CD4-positive, alpha-beta memory T cell (primary cell): ENCODE measurements around the gene LRP1B. TPM values are rescaled to one million over a fixed set of nuclear protein-coding genes. Genes with fewer than 3 reads are reported as not detected.

Experiments
- CTCF ChIA-PET: fragments of 350-600 bp; sonication (Branson Sonifier 250); formaldehyde crosslinking; loops from one replicate; lab custom pipeline; 2021; ENCODE audit warnings: inconsistent platforms; ENCODE audit not compliant: partially characterized antibody; lab: Charles Lee
- POLR2A ChIA-PET: fragments of 350-600 bp; sonication (Branson Sonifier 250); formaldehyde crosslinking; loops from one replicate; lab custom pipeline; 2021; ENCODE audit not compliant: partially characterized antibody; lab: Charles Lee
- DNase-seq, 5 donors: peaks; one replicate each; pipeline versions ENCODE4 v3.0.0 to v3.0.0-alpha.2; 2020 to 2022; ENCODE audit warnings: mixed read lengths in 1 of 5
- H3K27ac ChIP-seq: one replicate; pipeline ENCODE4 v1.7.0; 2013; ENCODE audit warnings: low read depth, low read length
- H3K27me3 ChIP-seq: 2 replicates; pipeline ENCODE4 v1.7.0; 2013; ENCODE audit warnings: mild to moderate bottlenecking, low read length, moderate library complexity; ENCODE audit not compliant: insufficient read depth
- H3K36me3 ChIP-seq: 2 replicates; pipeline ENCODE4 v1.7.0; 2013; ENCODE audit warnings: mild to moderate bottlenecking, low read length, moderate library complexity; ENCODE audit not compliant: insufficient read depth
- H3K4me1 ChIP-seq: 2 replicates; pipeline ENCODE4 v1.7.0; 2013; ENCODE audit warnings: mild to moderate bottlenecking, low read length, moderate library complexity; ENCODE audit not compliant: insufficient read depth
- H3K4me3 ChIP-seq, 2 donors: one replicate each; pipeline ENCODE4 v1.7.0; 2013; ENCODE audit warnings: low read length in 2 of 2, mild to moderate bottlenecking in 1 of 2
- H3K9me3 ChIP-seq, 2 donors: one replicate each; pipeline ENCODE4 v1.7.0; 2013; ENCODE audit warnings: low read length in 2 of 2, control low read depth in 1 of 2; ENCODE audit not compliant: control insufficient read depth in 1 of 2
- H3K27ac Mint-ChIP-seq, 7 donors: one replicate each; pipeline ENCODE4 v1.8.0; 2020 to 2021; ENCODE audit warnings: mixed read lengths in 7 of 7, mild to moderate bottlenecking in 6 of 7, inconsistent platforms in 3 of 7, moderate library complexity in 3 of 7
- H3K27me3 Mint-ChIP-seq, 2 donors: one replicate each; pipeline ENCODE4 v1.8.0; 2020 to 2021; ENCODE audit warnings: mixed read lengths in 2 of 2
- H3K36me3 Mint-ChIP-seq, 2 donors: one replicate each; pipeline ENCODE4 v1.8.0; 2020 to 2021; ENCODE audit warnings: mixed read lengths in 2 of 2, inconsistent platforms in 1 of 2, mild to moderate bottlenecking in 1 of 2
- H3K4me1 Mint-ChIP-seq, 4 donors: one replicate each; pipeline ENCODE4 v1.8.0; 2020 to 2021; ENCODE audit warnings: mixed read lengths in 4 of 4, mild to moderate bottlenecking in 1 of 4
- H3K4me3 Mint-ChIP-seq, 8 donors: one replicate each; pipeline ENCODE4 v1.8.0; 2020 to 2021; ENCODE audit warnings: mixed read lengths in 8 of 8, mild to moderate bottlenecking in 7 of 8, moderate library complexity in 6 of 8, inconsistent platforms in 3 of 8
- H3K9me3 Mint-ChIP-seq, 8 donors: one replicate each; pipeline ENCODE4 v1.8.0; 2020 to 2021; ENCODE audit warnings: mixed read lengths in 8 of 8, mild to moderate bottlenecking in 5 of 8, inconsistent platforms in 3 of 8, moderate library complexity in 1 of 8
- intact Hi-C: fragments of 100-400 bp; cut with micrococcal nuclease; formaldehyde crosslinking; loops from one replicate; pipeline ENCODE4 v1.15.1; 2023
- polyA plus RNA-seq, 2 donors: library from polyadenylated mRNA; unstranded; fragments of 300-500 nt; fragmentation: Illumina TruSeq; gene quantifications; one replicate each; pipeline ENCODE4 v1.2.3, GENCODE V29; 2021
- total RNA-seq, 2 experiments: library from RNA; stranded (reverse); gene quantifications; one replicate each; pipeline ENCODE4 v1.2.3, GENCODE V29; 2021

Gene LRP1B
- total and polyA plus RNA-seq, 4 experiments from 2014 or later, result not detected

DNA sequence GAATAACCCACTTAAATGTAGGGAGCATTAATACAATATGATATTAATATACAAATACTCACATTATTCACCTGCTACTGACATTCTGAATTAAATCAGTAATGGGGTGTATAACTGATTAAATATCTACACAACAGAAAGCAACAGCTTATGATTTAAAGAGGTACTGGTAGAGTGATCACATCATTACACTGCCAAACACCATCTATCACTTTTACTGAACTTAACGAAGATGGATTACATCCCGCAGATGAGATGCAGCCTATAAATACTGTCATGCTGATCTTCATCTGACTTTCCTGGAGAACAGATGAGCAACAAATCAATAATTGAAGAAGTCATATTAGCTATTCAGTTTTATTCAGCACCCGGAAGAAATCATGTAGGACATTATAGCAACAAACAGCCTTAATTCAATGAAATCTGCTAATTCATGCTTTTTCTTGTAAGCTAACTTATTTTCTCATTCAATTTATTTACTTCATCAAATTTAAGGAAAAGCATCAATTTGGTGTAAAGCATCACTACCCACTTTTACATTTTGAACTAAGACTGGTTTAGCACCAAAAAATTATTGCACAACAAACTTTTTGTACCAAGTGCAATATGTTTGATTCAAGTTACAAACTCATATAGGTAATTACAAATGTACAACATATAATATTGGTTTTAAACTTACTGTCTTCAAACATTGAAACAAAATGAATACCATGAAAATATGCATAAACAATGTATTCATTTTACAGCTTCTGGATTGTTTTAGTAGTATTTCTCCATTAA lies 1509.0 kb downstream of the LRP1B start:
- Histone ChIP-seq H3K27me3 (no peaks in the 10 kb centered on the region), H3K27ac (no peak overlapping the region), H3K4me1 (no peaks in the 10 kb centered on the region), H3K4me3 (no peak overlapping the region), H3K9me3 (no peaks in the 10 kb centered on the region), H3K36me3 (no peaks in the 10 kb centered on the region)
- Mint-ChIP-seq H3K4me3 (no peak overlapping the region), H3K36me3 (no peaks in the 10 kb centered on the region), H3K27me3 (no peaks in the 10 kb centered on the region), H3K9me3 (peaks cover 0 to 14% (median 3%) of the 10 kb centered on the region in 8 donors), H3K27ac (no peak overlapping the region), H3K4me1 (no peaks in the 10 kb centered on the region)
- intact Hi-C loops, result no loop called here
- ChIA-PET POLR2A (no interaction called here), CTCF (no interaction called here)
- DNase-seq, result no peak

DNA sequence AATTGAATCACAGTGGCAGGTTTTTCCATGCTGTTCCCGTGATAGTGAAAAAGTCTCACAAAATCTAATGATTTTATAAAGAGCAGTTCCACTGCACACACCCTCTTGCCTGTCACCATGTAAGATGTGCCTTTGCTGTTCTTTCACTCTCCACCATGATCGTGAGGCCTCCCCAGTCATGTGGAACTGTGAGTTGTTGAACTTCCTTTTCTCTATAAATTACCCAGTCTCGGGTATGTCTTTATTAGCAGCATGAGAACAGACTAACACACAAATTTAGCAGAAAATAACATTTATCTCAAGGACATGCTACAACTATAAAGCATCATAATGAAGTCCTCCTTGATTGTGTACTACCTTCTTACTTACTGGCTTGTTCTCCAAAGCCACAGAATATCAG lies 1526.0 kb downstream of the LRP1B start:
- ChIA-PET CTCF (no interaction called here), POLR2A (no interaction called here)
- no peak for DNase-seq
- H3K9me3 Mint-ChIP-seq, result peaks cover 0 to 13% (median 5%) of the 10 kb centered on the region in 8 donors
- no peaks in the 10 kb centered on the region for H3K27me3 ChIP-seq
- no peaks in the 10 kb centered on the region for H3K9me3 ChIP-seq
- no peak overlapping the region for H3K4me3 ChIP-seq
- H3K4me1 ChIP-seq, result no peaks in the 10 kb centered on the region
- H3K36me3 Mint-ChIP-seq, result no peaks in the 10 kb centered on the region
- no peaks in the 10 kb centered on the region for H3K36me3 ChIP-seq
- no peak overlapping the region for H3K27ac ChIP-seq
- no peaks in the 10 kb centered on the region for H3K27me3 Mint-ChIP-seq
- no peak overlapping the region for H3K27ac Mint-ChIP-seq
- no peak overlapping the region for H3K4me3 Mint-ChIP-seq
- no peaks in the 10 kb centered on the region for H3K4me1 Mint-ChIP-seq
- intact Hi-C loops, result no loop called here

DNA sequence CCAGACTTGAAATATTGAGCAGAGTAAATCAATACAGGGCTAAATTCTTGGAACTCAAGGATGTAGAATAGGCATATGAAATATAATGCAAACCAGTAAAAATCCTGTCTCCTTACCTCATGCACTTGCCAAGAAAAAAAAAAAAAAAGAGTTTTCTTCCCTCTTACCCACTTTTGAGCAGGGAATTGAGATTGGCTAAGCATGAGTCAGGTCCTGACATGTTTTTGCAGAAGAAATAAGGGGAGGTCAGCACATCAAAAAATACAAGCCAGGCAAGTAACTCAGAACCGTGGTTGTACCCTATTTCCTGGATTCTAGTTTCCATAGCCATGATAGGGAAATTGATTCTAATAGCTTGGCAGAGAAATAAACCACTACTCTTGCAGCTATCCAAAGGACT lies 1526.7 kb downstream of the LRP1B start:
- H3K27me3 ChIP-seq, result no peaks in the 10 kb centered on the region
- H3K4me3 ChIP-seq, result no peak overlapping the region
- H3K36me3 ChIP-seq, result no peaks in the 10 kb centered on the region
- CTCF ChIA-PET, result no interaction called here
- H3K4me1 Mint-ChIP-seq, result no peaks in the 10 kb centered on the region
- no peaks in the 10 kb centered on the region for H3K27me3 Mint-ChIP-seq
- no peaks in the 10 kb centered on the region for H3K36me3 Mint-ChIP-seq
- no peaks in the 10 kb centered on the region for H3K4me1 ChIP-seq
- DNase-seq, result no peak
- POLR2A ChIA-PET, result no interaction called here
- peaks cover 0 to 14% (median 4%) of the 10 kb centered on the region in 8 donors for H3K9me3 Mint-ChIP-seq
- no peak overlapping the region for H3K27ac ChIP-seq
- no peak overlapping the region for H3K4me3 Mint-ChIP-seq
- intact Hi-C loops, result no loop called here
- H3K9me3 ChIP-seq, result no peaks in the 10 kb centered on the region
- no peak overlapping the region for H3K27ac Mint-ChIP-seq

DNA sequence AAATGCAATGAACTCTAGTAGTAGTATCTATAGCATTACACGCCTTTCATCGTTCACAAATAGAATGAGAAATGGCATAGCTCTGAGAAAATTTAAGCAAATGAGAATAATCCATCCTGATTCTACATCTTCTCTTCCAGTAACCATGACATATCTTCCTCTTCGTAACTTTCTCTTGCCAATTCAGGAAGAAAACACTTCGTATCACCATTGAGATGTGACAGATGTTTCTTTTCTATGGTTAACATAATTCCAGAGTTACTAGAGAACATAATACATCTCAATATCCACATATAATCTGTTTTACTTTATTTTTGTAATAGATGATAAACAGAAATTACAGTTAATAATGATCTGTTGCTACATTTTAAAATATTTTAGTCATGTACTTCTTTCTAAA lies 1527.4 kb downstream of the LRP1B start:
- H3K9me3 ChIP-seq, result no peaks in the 10 kb centered on the region
- ChIA-PET POLR2A (no interaction called here), CTCF (no interaction called here)
- no peaks in the 10 kb centered on the region for H3K4me1 ChIP-seq
- no peaks in the 10 kb centered on the region for H3K36me3 ChIP-seq
- H3K27me3 Mint-ChIP-seq, result no peaks in the 10 kb centered on the region
- H3K27ac ChIP-seq, result no peak overlapping the region
- no peak overlapping the region for H3K4me3 Mint-ChIP-seq
- no peak for DNase-seq
- intact Hi-C loops, result no loop called here
- H3K4me1 Mint-ChIP-seq, result no peaks in the 10 kb centered on the region
- peaks cover 0 to 17% (median 4%) of the 10 kb centered on the region in 8 donors for H3K9me3 Mint-ChIP-seq
- H3K36me3 Mint-ChIP-seq, result no peaks in the 10 kb centered on the region
- H3K27ac Mint-ChIP-seq, result no peak overlapping the region
- H3K27me3 ChIP-seq, result no peaks in the 10 kb centered on the region
- no peak overlapping the region for H3K4me3 ChIP-seq

DNA sequence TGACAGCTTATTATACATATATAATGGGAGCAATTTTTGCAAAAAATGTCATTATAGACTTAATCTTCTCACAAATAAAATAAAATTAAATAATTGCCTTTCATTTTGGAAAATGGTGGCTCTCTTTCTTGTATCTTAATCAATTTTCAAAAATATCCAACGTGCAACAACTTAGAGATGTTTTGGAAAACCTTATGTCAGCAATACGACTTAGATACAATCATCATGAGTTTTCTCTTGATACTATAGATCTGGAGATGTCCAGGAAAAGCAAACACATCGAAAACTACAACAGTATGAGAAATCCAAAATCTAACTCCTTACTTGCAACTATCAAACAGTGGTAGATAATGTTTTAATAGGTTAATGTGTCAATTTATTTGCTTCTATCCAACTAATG lies 1529.0 kb downstream of the LRP1B start:
- Histone ChIP-seq H3K27ac (no peak overlapping the region), H3K9me3 (no peaks in the 10 kb centered on the region), H3K36me3 (no peaks in the 10 kb centered on the region), H3K4me1 (no peaks in the 10 kb centered on the region), H3K27me3 (no peaks in the 10 kb centered on the region), H3K4me3 (no peak overlapping the region)
- no peaks in the 10 kb centered on the region for H3K36me3 Mint-ChIP-seq
- H3K4me3 Mint-ChIP-seq, result no peak overlapping the region
- H3K27me3 Mint-ChIP-seq, result no peaks in the 10 kb centered on the region
- ChIA-PET POLR2A (no interaction called here), CTCF (no interaction called here)
- no peak for DNase-seq
- intact Hi-C loops, result no loop called here
- H3K27ac Mint-ChIP-seq, result no peak overlapping the region
- no peaks in the 10 kb centered on the region for H3K4me1 Mint-ChIP-seq
- H3K9me3 Mint-ChIP-seq, result peaks cover 0 to 17% (median 4%) of the 10 kb centered on the region in 8 donors

DNA sequence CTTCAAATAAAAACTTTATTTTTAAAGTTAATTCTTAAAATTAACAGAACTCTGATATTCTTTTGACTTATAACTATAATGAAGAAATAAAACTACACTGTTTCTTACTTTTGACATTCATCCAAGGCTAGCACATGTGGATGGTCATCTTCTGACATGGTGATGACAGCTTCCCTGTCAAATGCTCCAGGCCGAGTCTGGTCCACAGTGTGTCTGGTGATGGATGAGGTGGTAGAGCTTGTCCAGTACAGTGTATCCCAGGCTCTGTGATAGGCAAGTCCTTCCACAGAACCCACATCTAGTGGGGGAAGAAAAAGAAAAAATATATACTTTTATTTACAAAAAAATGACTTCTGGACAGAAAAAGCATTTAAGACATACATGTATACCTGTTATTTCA lies 1529.5 kb downstream of the LRP1B start:
- no peak for DNase-seq
- no peaks in the 10 kb centered on the region for H3K36me3 Mint-ChIP-seq
- peaks cover under 1 to 14% (median 5%) of the 10 kb centered on the region in 8 donors for H3K9me3 Mint-ChIP-seq
- no peaks in the 10 kb centered on the region for H3K36me3 ChIP-seq
- H3K27me3 ChIP-seq, result no peaks in the 10 kb centered on the region
- intact Hi-C loops, result no loop called here
- no peaks in the 10 kb centered on the region for H3K4me1 Mint-ChIP-seq
- no peak overlapping the region for H3K27ac Mint-ChIP-seq
- H3K4me1 ChIP-seq, result no peaks in the 10 kb centered on the region
- H3K27me3 Mint-ChIP-seq, result no peaks in the 10 kb centered on the region
- no peak overlapping the region for H3K27ac ChIP-seq
- POLR2A ChIA-PET, result no interaction called here
- no peaks in the 10 kb centered on the region for H3K9me3 ChIP-seq
- no peak overlapping the region for H3K4me3 Mint-ChIP-seq
- no peak overlapping the region for H3K4me3 ChIP-seq
- CTCF ChIA-PET, result no interaction called here

DNA sequence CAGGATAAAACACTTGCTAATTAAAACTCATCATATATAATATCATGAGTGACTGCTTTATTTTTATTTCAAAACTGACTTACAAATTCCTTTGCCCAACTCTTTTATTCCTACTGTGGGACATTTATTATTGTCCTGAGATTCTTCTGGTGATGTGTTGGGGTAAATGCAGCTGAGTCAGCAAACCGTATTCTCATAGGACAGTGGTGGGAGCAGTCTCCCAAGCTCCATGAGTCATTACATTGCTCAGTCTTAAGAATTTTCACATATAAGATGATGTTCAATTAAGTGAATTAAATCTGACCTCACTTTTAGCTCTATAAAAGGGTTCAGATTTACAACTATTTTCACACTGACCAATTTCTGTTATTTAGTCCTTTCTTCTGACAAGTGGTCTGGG lies 1530.7 kb downstream of the LRP1B start:
- POLR2A ChIA-PET, result no interaction called here
- H3K27ac Mint-ChIP-seq, result no peak overlapping the region

More for the DNA sequence above, 1530.7 kb downstream of the LRP1B start:
- Mint-ChIP-seq H3K36me3 (no peaks in the 10 kb centered on the region), H3K4me3 (no peak overlapping the region), H3K4me1 (no peaks in the 10 kb centered on the region), H3K27me3 (no peaks in the 10 kb centered on the region), H3K9me3 (peaks cover 0 to 11% (median 4%) of the 10 kb centered on the region in 8 donors)
- Histone ChIP-seq H3K4me3 (no peak overlapping the region), H3K27ac (no peak overlapping the region), H3K9me3 (no peaks in the 10 kb centered on the region), H3K27me3 (no peaks in the 10 kb centered on the region), H3K4me1 (no peaks in the 10 kb centered on the region), H3K36me3 (no peaks in the 10 kb centered on the region)
- no peak for DNase-seq
- intact Hi-C loops, result no loop called here
- CTCF ChIA-PET, result no interaction called here
